Jurkat, Clone E6-1 (cell line): ENCODE data around the gene MGAT4A.
A peak's percentile ranks its signal among the peaks of the same experiment; 100 is the strongest.

Experiments
- DNase-seq: peaks from one replicate; pipeline ENCODE4 v3.0.0-alpha.2; 2011; ENCODE audit warnings: low read depth, low spot score
- H3K4me3 ChIP-seq: 2 replicates; pipeline ENCODE4 v1.5.1; 2011; ENCODE audit warnings: mild to moderate bottlenecking, low read length, control low read depth, moderate library complexity

Gene MGAT4A

DNA sequence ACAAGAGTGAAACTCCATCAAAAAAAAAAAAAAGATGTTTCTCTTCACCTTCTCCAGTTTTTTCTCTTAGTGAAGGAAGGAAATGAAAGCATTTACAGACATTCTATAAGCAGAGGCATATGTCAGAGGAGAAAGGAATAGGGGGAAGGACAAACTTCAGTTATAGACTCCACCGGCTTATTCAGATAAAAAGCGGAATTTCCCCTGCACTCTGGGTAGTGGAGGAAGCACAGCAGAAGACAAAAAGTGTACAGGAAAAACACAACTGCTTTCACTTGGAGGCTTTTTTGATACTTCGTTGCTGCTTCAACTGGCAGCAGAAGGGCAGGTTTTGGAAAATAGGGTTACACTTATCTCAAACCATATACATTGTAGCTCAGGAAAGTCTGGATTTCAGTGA, 3.2 kb upstream of the MGAT4A start:
- H3K4me3 ChIP-seq: no peak overlapping the region
- no peak for DNase-seq

DNA sequence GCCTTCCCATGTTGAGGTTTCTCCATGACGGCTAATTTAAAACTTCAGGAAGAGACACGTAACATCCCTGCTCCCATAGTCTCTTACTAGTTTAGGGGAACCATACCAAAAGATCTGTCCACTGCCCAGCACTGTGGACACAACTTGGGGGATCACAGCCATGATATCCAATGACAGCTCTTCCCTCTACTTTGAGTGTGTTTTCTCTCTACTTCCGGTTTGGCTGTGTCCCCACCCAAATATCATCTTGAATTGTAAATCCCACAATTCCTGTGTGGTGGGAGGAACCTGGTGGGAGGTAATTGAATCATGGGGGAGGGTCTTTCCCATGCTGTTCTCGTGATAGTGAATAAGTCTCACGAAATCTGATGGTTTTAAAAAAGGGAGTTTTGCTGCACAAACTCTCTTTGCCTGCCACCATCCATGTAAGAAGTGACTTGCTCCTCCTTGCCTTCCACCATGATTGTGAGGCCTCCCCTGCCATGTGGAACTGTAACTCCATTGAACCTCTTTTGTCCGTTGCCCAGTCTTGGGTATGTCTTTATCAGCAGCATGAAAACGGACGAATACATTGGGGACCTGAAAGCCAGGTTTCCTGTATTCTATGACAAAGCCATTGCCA, 1.6 kb upstream of the MGAT4A start:
- peak overlapping the region; percentile 65 for H3K4me3 ChIP-seq
- no peak for DNase-seq

DNA sequence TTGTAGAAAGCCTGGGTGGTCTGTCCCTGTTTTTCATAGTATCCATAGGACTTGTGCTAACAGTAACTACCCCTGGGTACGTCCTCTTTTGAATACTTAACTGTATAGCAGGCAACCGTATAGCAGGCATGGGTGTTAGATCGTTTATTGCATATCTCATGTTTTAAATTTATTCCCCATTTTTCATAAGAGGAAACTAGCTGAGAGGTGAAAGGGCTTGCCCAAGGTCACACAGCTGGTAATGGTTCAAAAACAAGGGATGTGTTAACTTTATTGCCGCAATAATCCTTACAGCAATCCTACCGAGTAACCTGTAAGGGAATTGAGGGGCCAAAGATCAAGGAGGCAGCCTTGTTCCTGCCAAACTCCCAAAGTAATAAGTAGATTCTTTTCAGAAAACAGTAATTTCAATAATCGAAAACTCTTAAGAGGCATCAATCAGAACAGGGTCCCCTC, 990 bp upstream of the MGAT4A start:
- DNase-seq: no peak
- peak overlapping the region; percentile 65 for H3K4me3 ChIP-seq

DNA sequence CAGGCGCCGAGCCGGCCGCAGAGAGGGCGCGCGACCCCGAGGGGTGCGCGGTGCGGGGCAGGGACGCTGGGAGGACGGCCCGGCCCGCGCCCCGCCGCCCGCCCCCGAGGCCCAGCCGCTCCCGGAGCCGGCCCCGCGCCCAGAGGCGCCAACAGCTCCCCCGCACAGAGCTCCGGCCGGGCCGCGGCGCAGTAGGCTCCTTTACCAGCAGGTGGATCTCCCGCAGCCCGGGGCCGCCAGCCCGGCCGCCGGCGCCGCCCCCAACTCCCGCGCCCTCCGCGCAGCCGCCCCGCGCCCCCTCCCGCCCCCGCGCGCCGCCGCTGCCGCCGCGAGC, 258 bp downstream of the MGAT4A start:
- DNase-seq: no peak
- H3K4me3 ChIP-seq: peak overlapping the region; percentile 69

DNA sequence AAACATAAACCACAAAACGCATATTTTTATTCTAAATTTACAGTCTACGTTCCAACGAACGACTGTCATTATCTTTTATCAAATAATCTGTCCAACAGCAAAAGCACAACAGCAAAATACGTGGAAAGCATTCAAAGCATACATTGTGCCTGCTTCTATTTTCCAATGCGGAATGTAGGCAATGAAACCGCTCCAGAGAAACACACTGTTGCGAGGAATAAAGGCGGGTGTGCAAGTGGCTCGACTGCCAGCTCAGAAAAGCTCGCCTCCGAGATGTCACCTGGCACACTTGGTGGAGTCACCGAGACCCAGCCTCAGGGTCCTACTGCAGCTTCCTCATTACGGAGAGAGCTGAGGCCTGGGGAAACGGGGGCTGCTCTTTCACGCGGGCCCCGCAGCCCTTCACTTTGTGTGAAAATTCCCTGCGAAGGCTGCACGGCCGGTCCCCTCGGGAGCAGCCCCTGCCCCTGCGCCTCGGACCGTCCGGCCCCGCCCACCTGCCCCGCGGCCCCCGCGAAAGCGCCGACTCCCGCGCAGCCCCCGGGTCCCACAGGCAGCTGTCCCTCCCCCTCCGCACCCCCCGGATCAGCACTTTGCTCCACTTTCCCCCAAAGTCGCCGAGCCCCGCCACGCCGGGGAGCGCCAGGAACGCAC, 752 bp downstream of the MGAT4A start:
- H3K4me3 ChIP-seq: peak overlapping the region; percentile 69
- DNase-seq: peak; percentile 67

DNA sequence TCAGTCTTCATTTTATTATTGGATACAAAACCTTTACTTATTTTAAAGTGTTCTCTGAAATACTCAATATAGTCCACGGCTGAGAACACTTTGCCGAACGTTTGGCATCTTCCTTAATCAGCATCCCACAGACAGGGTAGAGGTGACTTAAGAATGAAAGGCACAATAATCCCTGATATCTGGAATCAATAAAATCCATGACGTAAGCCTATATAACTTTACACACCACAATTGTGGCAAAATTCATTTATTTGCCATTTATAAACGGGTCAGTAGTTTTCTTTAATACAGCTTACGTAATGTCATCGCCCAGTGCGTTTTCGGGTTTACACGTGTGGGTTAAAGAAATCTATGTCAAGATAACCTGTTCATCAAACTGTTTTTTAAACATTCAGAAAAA, 1.3 kb downstream of the MGAT4A start:
- peak overlapping the region; percentile 69 for H3K4me3 ChIP-seq
- no peak for DNase-seq

DNA sequence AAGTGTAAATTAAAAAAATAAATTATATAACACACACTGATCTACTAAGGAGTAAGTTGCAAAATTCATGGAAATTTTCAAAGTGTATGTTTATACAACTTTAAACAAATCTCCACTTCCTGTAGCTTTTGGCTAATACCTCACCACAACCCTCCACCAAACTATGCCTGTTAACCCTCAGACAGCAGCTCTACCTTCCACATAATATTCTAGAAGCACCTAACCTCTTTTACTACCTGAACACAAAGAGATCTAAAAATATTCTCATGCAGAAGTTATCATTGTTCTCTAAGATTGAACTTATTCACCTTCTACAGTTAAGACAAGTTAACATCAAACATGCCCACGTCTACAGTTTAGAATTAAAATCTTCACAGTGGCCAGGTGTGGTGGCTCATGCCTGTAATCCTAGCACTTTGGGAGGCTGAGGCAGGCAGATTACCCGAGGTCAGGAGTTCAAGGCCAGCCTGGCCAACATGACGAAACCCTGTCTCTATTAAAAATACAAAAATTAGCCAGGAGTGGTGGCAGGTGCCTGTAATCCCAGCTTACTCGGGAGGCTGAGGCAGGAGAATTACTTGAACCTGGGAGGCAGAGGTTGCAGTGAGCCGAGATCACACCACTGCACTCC, 2.7 kb downstream of the MGAT4A start:
- H3K4me3 ChIP-seq: peak overlapping the region; percentile 69
- peak; percentile 77 for DNase-seq

DNA sequence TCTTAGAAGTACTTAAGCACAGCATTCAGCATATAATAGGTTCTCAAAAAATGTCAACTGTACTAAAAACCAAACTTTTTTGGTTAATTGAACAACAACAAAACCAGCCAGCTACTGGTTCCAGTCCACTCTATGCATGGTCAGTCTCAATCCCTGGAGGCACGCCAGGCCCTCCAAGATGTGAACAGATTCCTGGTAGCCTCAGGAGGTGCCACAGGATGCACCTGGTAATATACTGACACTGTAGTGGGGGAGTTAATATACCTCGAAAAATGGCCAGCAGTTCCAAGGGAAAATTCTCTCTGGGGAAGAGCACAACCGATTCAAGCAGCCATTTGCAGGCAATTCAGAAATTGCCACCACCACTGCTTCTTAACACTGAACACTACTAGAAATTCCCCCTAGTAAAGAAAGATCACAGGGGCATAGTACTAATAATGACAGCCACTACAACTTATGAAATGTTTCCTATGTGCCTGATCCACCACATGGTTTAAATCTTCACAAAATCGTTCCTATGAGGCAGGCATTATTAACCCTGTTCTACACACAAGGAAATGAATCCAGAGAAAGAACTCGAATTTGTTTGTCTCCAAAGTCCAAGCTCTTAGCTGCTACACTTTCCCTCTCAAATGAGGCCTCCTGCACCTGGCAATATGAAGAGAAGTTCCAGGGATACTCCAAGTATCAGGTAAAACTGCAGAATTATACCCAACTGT, 3.4 kb downstream of the MGAT4A start:
- no peak for DNase-seq
- peak overlapping the region; percentile 69 for H3K4me3 ChIP-seq

DNA sequence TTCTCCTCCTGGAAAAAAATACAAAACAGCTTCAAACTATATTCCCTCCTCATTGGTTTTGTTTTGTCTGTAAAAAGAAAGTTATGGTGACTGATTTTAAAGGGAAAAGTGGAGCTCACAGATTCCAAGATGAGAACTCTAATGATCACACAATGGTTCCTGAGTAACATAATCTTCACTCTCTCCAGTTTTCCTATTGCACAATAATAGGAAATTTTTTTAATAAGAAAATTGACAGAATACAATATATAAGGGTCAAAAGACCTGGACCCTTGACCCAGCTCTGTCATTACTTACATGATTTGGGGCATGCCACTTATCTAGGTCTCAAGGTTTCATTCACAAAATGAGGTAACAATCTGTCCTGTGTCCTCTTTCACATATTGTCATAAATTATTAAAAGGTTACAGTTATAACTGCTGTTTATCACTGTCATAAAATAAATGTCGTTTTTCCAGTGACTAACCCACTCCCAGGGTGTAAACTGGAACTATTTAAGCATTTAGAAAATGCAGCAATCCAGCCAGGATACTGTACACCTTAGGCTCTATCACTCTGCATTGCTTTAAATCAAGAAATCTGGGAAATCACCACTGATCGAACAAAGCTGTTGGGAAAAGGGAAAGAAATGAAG, 4.1 kb downstream of the MGAT4A start:
- peak overlapping the region; percentile 69 for H3K4me3 ChIP-seq

DNA sequence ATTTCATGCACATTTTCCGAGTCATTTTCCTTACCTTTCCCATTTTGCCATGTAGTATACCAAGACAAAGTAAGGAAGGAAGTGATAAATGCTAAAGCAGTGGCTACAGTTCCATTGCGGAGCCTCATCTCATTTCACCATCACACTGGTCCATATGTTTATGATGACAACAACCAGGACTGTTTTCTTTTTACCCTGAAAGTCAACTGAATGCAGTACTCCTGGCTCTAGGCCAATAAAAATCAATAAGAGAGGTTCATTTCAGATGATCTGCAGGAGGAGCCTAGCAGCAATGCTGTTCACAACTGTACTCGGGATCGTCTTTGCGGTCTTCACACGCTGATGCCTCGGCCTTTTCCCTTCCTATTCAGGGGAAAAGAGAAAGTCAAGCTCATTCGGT, 4.7 kb downstream of the MGAT4A start:
- DNase-seq: no peak

More for the DNA sequence above, 4.1 kb downstream of the MGAT4A start:
- no peak for DNase-seq

DNA sequence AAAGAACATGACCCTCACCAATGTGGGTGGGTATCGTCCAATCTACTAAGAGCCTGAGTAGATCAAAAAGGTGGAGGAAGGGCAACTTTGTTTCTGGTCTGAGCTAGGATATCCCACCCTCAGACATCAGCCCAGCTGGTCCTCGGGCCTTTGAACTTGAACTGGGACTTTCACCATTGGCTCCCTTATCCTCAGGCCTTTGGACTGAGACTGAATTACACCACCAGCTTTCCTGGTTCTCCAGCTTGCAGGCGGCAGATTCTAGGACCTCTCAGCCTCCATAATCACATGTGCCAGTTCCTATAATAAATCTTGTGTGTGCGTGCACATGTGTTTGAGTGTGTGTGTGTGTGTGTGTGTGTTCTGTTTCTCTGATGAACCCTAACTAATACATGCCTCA, 10.6 kb downstream of the MGAT4A start:
- no peak overlapping the region for H3K4me3 ChIP-seq
- DNase-seq: no peak

More for the DNA sequence above, 4.7 kb downstream of the MGAT4A start:
- H3K4me3 ChIP-seq: peak overlapping the region; percentile 14

DNA sequence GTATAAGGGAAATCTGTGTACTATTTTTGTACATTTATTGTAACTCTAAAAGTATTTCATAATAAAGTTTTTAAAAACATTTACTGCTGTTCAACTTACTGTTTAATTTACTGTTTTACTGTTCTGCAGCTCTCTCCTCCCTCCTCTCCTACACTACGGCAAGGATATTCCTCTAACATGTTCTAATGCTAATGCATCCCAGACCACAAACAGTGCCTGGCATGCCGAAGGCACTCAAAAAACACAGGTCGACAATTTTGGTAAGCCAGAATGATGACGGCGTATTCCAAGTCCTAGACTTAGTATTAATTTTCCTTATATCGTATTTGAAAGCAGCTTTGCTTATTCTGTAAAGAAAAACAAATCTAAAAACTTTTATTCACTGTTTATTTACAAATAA, 13.3 kb downstream of the MGAT4A start:
- no peak for DNase-seq
- H3K4me3 ChIP-seq: no peak overlapping the region

DNA sequence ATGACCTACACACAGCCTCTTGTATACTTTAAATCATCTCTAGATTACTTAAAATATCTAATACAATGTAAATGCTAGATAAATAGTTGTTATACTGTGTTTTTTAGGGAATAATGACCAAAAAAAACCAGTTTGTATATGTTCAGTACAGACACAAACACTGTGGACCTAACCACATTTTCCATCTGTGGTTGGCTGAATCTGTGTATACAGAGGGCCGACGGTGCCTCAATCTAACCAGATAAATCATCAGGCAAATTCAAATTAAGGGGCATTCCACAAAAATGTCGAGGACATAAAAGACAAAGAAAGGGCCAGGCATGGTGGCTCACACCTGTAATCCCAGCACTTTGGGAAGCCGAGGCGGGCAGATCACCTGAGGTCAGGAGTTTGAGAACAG, 14.1 kb downstream of the MGAT4A start:
- H3K4me3 ChIP-seq: no peak overlapping the region
- DNase-seq: no peak

DNA sequence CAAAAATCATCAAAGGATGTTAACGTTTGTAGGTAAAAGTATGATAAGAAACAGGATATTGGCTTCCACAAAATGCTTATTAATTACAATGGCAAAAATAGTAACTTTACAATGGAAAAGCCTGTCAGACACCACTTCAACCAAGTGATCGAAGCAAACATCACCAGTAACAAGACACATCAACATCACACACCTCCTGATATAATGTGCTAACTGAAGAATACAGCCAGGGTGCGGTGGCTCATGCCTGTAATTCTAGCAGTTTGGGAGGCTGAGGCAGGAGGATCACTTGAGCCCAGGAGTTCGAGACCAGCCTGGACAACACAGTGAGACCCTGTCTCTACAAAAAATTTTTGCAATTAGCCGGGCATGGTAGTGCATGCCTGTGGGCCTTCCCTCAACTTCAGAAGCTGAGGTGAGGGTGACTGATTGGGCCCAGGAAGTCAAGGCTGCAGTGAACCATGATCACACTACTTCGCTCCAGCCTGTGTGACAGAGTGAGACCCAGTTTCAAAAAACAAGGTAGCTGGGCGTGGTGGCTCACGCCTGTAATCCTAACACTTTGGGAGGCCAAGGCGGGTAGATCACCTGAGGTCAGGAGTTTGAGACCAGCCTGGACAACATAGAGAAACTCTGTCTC, 15.0 kb downstream of the MGAT4A start:
- no peak overlapping the region for H3K4me3 ChIP-seq
- no peak for DNase-seq

DNA sequence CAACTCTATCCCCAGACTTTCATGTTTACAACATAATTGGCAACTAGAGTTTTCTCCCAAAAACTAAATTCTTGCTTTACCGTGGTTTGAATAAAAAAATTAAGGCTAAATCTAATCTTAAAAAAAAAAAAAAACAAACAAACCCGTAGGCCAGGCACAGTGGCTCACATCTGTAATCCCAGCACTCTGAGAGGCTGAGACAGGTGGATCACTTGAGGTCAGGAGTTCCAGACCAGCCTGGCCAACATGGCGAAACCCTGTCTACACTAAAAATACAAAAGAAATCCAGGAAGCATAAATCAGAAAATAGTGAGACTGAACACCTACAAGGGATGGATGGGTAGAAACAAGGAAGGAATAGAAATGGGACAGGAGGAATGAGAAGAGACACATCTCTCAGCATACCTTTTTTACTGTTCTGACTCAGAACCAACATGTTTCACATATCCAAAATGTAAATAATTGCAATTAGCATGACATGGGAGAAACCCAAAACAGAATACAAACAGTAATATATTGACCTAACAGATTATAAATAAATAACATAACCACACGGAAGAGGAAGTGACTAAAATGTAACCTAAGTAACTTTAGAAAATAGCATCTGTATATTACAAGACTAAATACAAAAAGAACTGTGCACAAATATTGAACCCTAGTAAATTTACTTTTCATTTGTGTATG, 17.5 kb downstream of the MGAT4A start:
- H3K4me3 ChIP-seq: no peak overlapping the region
- DNase-seq: no peak

DNA sequence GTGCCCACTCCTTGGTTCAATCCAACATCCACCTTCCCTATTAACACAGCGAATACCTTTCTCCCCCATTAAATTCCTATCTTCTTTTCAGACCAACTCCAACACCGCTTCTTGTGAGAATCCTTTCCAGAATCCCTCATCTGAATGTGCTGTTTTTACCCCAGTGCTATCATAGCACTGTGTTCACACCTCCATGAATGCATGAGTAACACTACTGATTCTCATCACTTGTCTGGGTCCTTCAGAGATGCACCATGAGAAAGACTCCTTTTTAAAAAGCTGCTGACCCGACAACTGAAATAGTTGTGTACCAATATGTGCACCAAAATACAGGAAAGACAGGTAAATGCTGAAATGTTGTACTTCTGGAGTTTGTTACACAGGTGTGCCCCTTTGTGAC, 18.8 kb downstream of the MGAT4A start:
- no peak overlapping the region for H3K4me3 ChIP-seq
- DNase-seq: no peak

DNA sequence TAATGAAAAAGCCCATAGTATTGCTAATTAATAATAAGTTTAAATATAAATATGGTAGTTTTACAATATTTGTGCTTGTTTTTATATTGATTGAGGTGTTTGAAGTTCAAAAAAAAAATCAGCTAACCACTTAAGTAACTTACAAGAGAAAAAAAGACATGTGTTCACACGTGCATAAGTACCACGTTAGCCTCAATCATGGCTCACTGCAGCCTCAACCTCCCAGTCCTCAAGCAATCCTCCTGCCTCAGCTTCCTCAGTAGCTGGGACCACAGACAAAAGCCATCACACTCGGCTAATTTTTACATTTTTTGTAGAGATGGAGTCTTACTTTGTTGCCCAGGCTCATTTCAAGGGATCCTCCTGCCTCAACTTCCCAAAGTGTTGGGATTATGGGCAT, 19.4 kb downstream of the MGAT4A start:
- H3K4me3 ChIP-seq: no peak overlapping the region
- peak; percentile 80 for DNase-seq

DNA sequence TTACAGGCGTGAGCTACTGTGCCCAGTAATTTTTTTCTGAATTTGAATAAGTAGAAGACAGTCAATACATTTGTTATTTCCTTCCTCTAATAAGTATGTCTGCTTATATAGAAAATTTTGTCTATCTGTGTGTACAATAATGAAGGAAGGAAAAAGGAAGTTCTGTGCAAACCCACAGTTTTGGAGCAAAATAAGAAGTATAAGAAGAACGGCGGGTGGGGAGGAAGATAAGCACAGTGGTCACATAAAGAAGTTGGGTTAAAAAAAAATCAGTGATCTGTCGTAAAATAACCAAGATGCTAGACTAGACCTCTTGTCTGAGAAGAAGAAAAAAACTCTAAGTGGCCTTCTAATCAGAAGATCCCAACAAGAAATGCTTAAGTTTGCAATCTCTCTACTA, 20.2 kb downstream of the MGAT4A start:
- DNase-seq: no peak
- no peak overlapping the region for H3K4me3 ChIP-seq

DNA sequence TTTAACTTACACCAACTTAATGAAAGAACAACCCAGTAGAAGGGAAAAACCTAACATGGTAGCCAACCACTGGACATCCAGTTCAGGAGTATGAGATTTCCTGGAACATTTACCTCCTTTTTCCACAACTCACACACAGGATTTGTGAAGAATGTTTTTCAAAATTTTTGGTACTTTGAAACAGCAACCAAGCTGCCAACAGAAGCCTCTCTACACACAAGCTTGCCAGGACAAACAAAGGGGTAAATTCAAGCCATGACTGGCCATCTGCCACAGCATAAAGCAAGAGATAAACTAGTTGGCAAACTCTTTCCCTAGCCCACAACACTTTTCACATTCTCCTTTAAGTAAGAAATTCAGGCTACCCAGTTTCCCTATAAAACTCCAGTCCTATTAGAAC, 21.4 kb downstream of the MGAT4A start:
- no peak overlapping the region for H3K4me3 ChIP-seq
- no peak for DNase-seq
